GM18507 (cell line): ENCODE data around the gene FZD4.
"Not testable (repeated sequence)": the region's sequence is repeated elsewhere in the genome, so short reads cannot be mapped to it uniquely, and the experiment has no call there.

Experiments used
- DNase-seq: peaks from one replicate; pipeline ENCODE4 v3.0.0; 2011; ENCODE audit warnings: low read depth; ENCODE audit not compliant: insufficient read length; ENCODE audit errors: extremely low spot score
- FAIRE-seq: peaks from 2 replicates; lab custom pipeline; 2011; peaks lifted over from hg19 to GRCh38; lab: Jason Lieb, UNC

Gene FZD4

GRCh38 chr11:86918496-86918895 lies 36.7 kb downstream of the FZD4 start:
- FAIRE-seq (no peak), DNase-seq (no peak)

- DNase-seq = no peak
- no peak for FAIRE-seq
Observed at GRCh38 chr11:86917589-86917988, 37.6 kb downstream of the FZD4 start.

- no peak for DNase-seq
- no peak for FAIRE-seq
Observed at GRCh38 chr11:86916330-86916729, 38.9 kb downstream of the FZD4 start.

- not testable (repeated sequence) for DNase-seq, FAIRE-seq
Observed at GRCh38 chr11:86915850-86916249, 39.3 kb downstream of the FZD4 start.

GRCh38 chr11:86914865-86915519 lies 40.2 kb downstream of the FZD4 start:
- no peak for FAIRE-seq
- no peak for DNase-seq

GRCh38 chr11:86912238-86912637 lies 43.0 kb downstream of the FZD4 start:
- no peak for DNase-seq

GRCh38 chr11:86910592-86910991 lies 44.6 kb downstream of the FZD4 start:
- FAIRE-seq (no peak), DNase-seq (no peak)

More at GRCh38 chr11:86912238-86912637, 43.0 kb downstream of the FZD4 start:
- no peak for FAIRE-seq

GRCh38 chr11:86906198-86906597 lies 49.0 kb downstream of the FZD4 start:
- DNase-seq = no peak
- no peak for FAIRE-seq

GRCh38 chr11:86905252-86905651 lies 49.9 kb downstream of the FZD4 start:
- DNase-seq = no peak
- FAIRE-seq = no peak

- DNase-seq = no peak
Observed at GRCh38 chr11:86904001-86904400, 51.2 kb downstream of the FZD4 start.

GRCh38 chr11:86902345-86902744 lies 52.9 kb downstream of the FZD4 start:
- DNase-seq = no peak

More at GRCh38 chr11:86904001-86904400, 51.2 kb downstream of the FZD4 start:
- FAIRE-seq = no peak

GRCh38 chr11:86901599-86901998 lies 53.6 kb downstream of the FZD4 start:
- no peak for FAIRE-seq
- no peak for DNase-seq

More at GRCh38 chr11:86902345-86902744, 52.9 kb downstream of the FZD4 start:
- FAIRE-seq = no peak

GRCh38 chr11:86900162-86900561 lies 55.0 kb downstream of the FZD4 start:
- DNase-seq (no peak), FAIRE-seq (no peak)

GRCh38 chr11:86898689-86899088 lies 56.5 kb downstream of the FZD4 start:
- DNase-seq (no peak), FAIRE-seq (no peak)

- DNase-seq (no peak), FAIRE-seq (no peak)
Observed at GRCh38 chr11:86896441-86896841, 58.8 kb downstream of the FZD4 start.
